HEK293T (cell line): ENCODE measurements around the gene TOB1.

Source experiments
- CTCF ChIA-PET: fragments of 350-600 bp; formaldehyde crosslinking; extraction: SDS; loops from one replicate; lab custom pipeline; 2021; ENCODE audit warnings: antibody characterized with exemption, inconsistent platforms; lab: Yijun Ruan, JAX
- POLR2A ChIA-PET: fragments of 350-600 bp; formaldehyde crosslinking; extraction: SDS; loops from one replicate; lab custom pipeline; 2020; ENCODE audit warnings: antibody characterized with exemption, inconsistent platforms; lab: Yijun Ruan, JAX
- DNase-seq: peaks from one replicate; pipeline ENCODE4 v3.0.0; 2012; ENCODE audit warnings: mixed read lengths; ENCODE audit errors: extremely low spot score
- ARNT ChIP-seq: fragments of 450-650 bp; IDR thresholded peaks from 2 replicates; pipeline ENCODE4 v1.6.1; 2017; ENCODE audit warnings: mild to moderate bottlenecking
- BHLHE40 ChIP-seq: fragments of 450-650 bp; IDR thresholded peaks from 2 replicates; pipeline ENCODE4 v1.6.1; 2016; ENCODE audit warnings: mild to moderate bottlenecking, moderate library complexity, borderline replicate concordance
- CTBP1 ChIP-seq: fragments of 450-650 bp; IDR thresholded peaks from 2 replicates; pipeline ENCODE4 v1.6.1; 2016; ENCODE audit warnings: borderline replicate concordance
- ELF4 ChIP-seq: fragments of 450-650 bp; IDR thresholded peaks from 2 replicates; pipeline ENCODE4 v1.6.1; 2017; ENCODE audit warnings: antibody characterized with exemption
- FOXA1 ChIP-seq: fragments of 450-650 bp; IDR thresholded peaks from 2 replicates; pipeline ENCODE4 v1.6.1; 2016; ENCODE audit warnings: mild to moderate bottlenecking
- FOXK2 ChIP-seq: fragments of 450-650 bp; IDR thresholded peaks from 2 replicates; pipeline ENCODE4 v1.6.1; 2016; ENCODE audit warnings: mild to moderate bottlenecking
- FOXM1 ChIP-seq: fragments of 450-650 bp; IDR thresholded peaks from 2 replicates; pipeline ENCODE4 v1.6.1; 2017; ENCODE audit warnings: mild to moderate bottlenecking, borderline replicate concordance
- HDGF ChIP-seq: fragments of 450-650 bp; IDR thresholded peaks from 2 replicates; pipeline ENCODE4 v1.6.1; 2017; ENCODE audit warnings: antibody characterized with exemption, borderline replicate concordance
- L3MBTL2 ChIP-seq: fragments of 450-650 bp; conservative IDR thresholded peaks from 2 replicates; pipeline ENCODE4 v1.6.1; 2016; ENCODE audit warnings: mild to moderate bottlenecking
- LEF1 ChIP-seq: fragments of 450-650 bp; IDR thresholded peaks from 2 replicates; pipeline ENCODE4 v1.6.1; 2017; ENCODE audit warnings: mild to moderate bottlenecking, borderline replicate concordance
- NFRKB ChIP-seq: fragments of 450-650 bp; IDR thresholded peaks from 2 replicates; pipeline ENCODE4 v1.6.1; 2016; ENCODE audit warnings: mild to moderate bottlenecking, moderate library complexity
- PKNOX1 ChIP-seq: fragments of 450-650 bp; IDR thresholded peaks from 2 replicates; pipeline ENCODE4 v1.6.1; 2016
- SP1 ChIP-seq: fragments of 450-650 bp; IDR thresholded peaks from 2 replicates; pipeline ENCODE4 v1.6.1; 2017
- SUZ12 ChIP-seq: fragments of 450-650 bp; IDR thresholded peaks from 2 replicates; pipeline ENCODE4 v1.6.1; 2016; ENCODE audit warnings: mild to moderate bottlenecking
- TARDBP ChIP-seq: fragments of 450-650 bp; IDR thresholded peaks from 2 replicates; pipeline ENCODE4 v1.6.1; 2016
- ZNF384 ChIP-seq: fragments of 450-650 bp; IDR thresholded peaks from 2 replicates; pipeline ENCODE4 v1.6.1; 2016

TOB1 gene

GRCh38 chr17:50845240-50846147, 20.7 kb downstream of the TOB1 start:
- TF ChIP-seq FOXK2 (no peak), ARNT (no peak), FOXA1 (no peak), L3MBTL2 (no peak), BHLHE40 (no peak), ZNF384 (no peak), LEF1 (no peak), ELF4 (no peak)
- ChIA-PET CTCF (interaction anchor here (0.6 to 1.1 kb wide), 2 partner anchors 9 to 62 kb away, joined by 3 read pairs; no protein-coding TSS in a partner anchor), POLR2A (interaction anchor here (1.2 kb wide), 1 partner anchor 21 kb away, joined by 3 read pairs; the partner anchor contains the start of gene TOB1)
- peak; percentile 3 for DNase-seq

- TF ChIP-seq NFRKB (no peak), ELF4 (no peak), CTBP1 (no peak), BHLHE40 (no peak), SUZ12 (no peak), FOXM1 (no peak), SP1 (no peak), TARDBP (no peak), HDGF (no peak), LEF1 (no peak), FOXA1 (no peak), FOXK2 (no peak), ZNF384 (no peak), ARNT (no peak), L3MBTL2 (no peak), PKNOX1 (no peak)
- POLR2A ChIA-PET = interaction anchor here (0.9 to 1.2 kb wide), 2 partner anchors 22 to 136 kb away, joined by 4 read pairs; partner anchors contain the start of gene TOB1
- DNase-seq = no peak
Measured at GRCh38 chr17:50844117-50844700, 21.9 kb downstream of the TOB1 start.

GRCh38 chr17:50843150-50843905, 22.8 kb downstream of the TOB1 start:
- no peak for DNase-seq
- ChIA-PET POLR2A (interaction anchor here (0.9 to 1.2 kb wide), 2 partner anchors 23 to 135 kb away, joined by 4 read pairs; partner anchors contain the start of gene TOB1), CTCF (interaction anchor here (0.6 to 6.6 kb wide), 5 partner anchors 9 to 80 kb away, joined by 3 to 68 read pairs (median 4); no protein-coding TSS in a partner anchor)
- TF ChIP-seq BHLHE40 = no peak
- TF ChIP-seq L3MBTL2 = no peak
- no peak for TF ChIP-seq FOXM1
- TF ChIP-seq CTBP1 = no peak
- TF ChIP-seq TARDBP = no peak
- TF ChIP-seq LEF1 = no peak
- TF ChIP-seq ZNF384 = no peak
- TF ChIP-seq NFRKB = no peak
- TF ChIP-seq ARNT = no peak
- no peak for TF ChIP-seq PKNOX1
- no peak for TF ChIP-seq HDGF
- TF ChIP-seq FOXA1 = no peak
- TF ChIP-seq ELF4 = no peak
- TF ChIP-seq FOXK2 = no peak
- TF ChIP-seq SP1 = no peak
- no peak for TF ChIP-seq SUZ12

More at GRCh38 chr17:50844117-50844700, 21.9 kb downstream of the TOB1 start:
- CTCF ChIA-PET = interaction anchor here (0.6 to 6.6 kb wide), 5 partner anchors 8 to 80 kb away, joined by 3 to 68 read pairs (median 4); no protein-coding TSS in a partner anchor

- ChIA-PET CTCF (interaction anchor here (0.6 to 6.6 kb wide), 11 partner anchors 9 to 181 kb away, joined by 3 to 68 read pairs (median 4); no protein-coding TSS in a partner anchor), POLR2A (no interaction called here)
- DNase-seq = no peak
- TF ChIP-seq LEF1 (no peak), HDGF (no peak), FOXA1 (no peak), PKNOX1 (no peak), ELF4 (no peak), CTBP1 (no peak), TARDBP (no peak), L3MBTL2 (no peak), FOXM1 (no peak), SP1 (no peak), SUZ12 (no peak), ARNT (no peak), BHLHE40 (no peak), NFRKB (no peak), FOXK2 (no peak), ZNF384 (no peak)
Measured at GRCh38 chr17:50842506-50843149, 23.5 kb downstream of the TOB1 start.
